ENCODE results near the gene MRPS18A. TPM values are rescaled to one million over a fixed set of nuclear protein-coding genes. Genes with fewer than 3 reads are reported as not detected.

The MRPS18A gene
- total RNA-seq (2014; rRNA removed; shearing (Covaris generic)), result 21.0 and 33.7 TPM in 2 replicates
- polyA plus RNA-seq (2016; fragmentation: Nextera tagmentation; extraction: Ambion mirVana), result 39.2 and 43.4 TPM in 2 replicates

- H3K4me1 ChIP-seq (ENCODE audit: insufficient read depth), result peaks cover 5% of the 10 kb centered on the region; the same call in 1 of the 2 replicates
- H3F3A ChIP-seq (ENCODE audit: insufficient read depth), result peaks cover 14% of the 10 kb centered on the region; the same call in 1 of the 2 replicates
- 6 to 8% methylated on average over 43 of the region's 43 CpGs for WGBS, 2 experiments (ENCODE audit: low coverage in 1 of 2, low lambda C conversion rate in 2 of 2, missing lambda C conversion rate in 2 of 2)
- peak within 1 kb of the TSS; percentile 78 for H3K27ac ChIP-seq
- H3K4me3 ChIP-seq, result peak within 1 kb of the TSS; percentile 100
- H3K27me3 ChIP-seq (replicated peaks; ENCODE audit: insufficient read depth), result no peaks in the 10 kb centered on the region
- no peaks in the 10 kb centered on the region for H3K9me2 ChIP-seq (ENCODE audit: insufficient read depth)
- TF ChIP-seq EZH2 (IDR thresholded peaks at IDR 0.05; ENCODE audit: insufficient read depth, poor library complexity, severe bottlenecking) (no peak), EZH2phosphoT487 (IDR thresholded peaks at IDR 0.05; ENCODE audit: insufficient read depth, low read depth) (no peak)
- peak within 1 kb of the TSS; percentile 96 for H3K9ac ChIP-seq
- in situ Hi-C loops (cut with MboI), result no loop called here
- peak; percentile 94 for DNase-seq
- 0 out of 2 replicates have a peak, but pooled peaks cover 4% of the 10 kb centered on the region for H4K20me1 ChIP-seq (ENCODE audit: insufficient read depth)
- peak within 1 kb of the TSS; percentile 96 for H3K4me2 ChIP-seq (ENCODE audit: unreplicated experiment)
- peaks cover 57% of the 10 kb centered on the region for H3K79me2 ChIP-seq (ENCODE audit: insufficient read depth)
- no peaks in the 10 kb centered on the region for H3K36me3 ChIP-seq (ENCODE audit: low read depth)
- peak within 1 kb of the TSS; percentile 99 for H2AFZ ChIP-seq
- H3K9me3 ChIP-seq (ENCODE audit: low read depth), result no peaks in the 10 kb centered on the region
Measured at GRCh38 chr6:43687437-43688347, at the start of gene MRPS18A. MRPS18A (minus strand) TSS chr6:43687791; CDS start chr6:43687779, 12 bp downstream.

GRCh38 chr6:43736844-43737243, 49.3 kb upstream of the MRPS18A start:
- Histone ChIP-seq H3K4me2 (ENCODE audit: unreplicated experiment) (no peak overlapping the region), H3K4me3 (no peak overlapping the region), H3K9me2 (ENCODE audit: insufficient read depth) (no peaks in the 10 kb centered on the region), H2AFZ (no peak overlapping the region), H4K20me1 (ENCODE audit: insufficient read depth) (no peaks in the 10 kb centered on the region), H3K9me3 (ENCODE audit: low read depth) (no peaks in the 10 kb centered on the region), H3K27me3 (replicated peaks; ENCODE audit: insufficient read depth) (no peaks in the 10 kb centered on the region), H3K27ac (no peak overlapping the region), H3K36me3 (ENCODE audit: low read depth) (no peaks in the 10 kb centered on the region), H3F3A (ENCODE audit: insufficient read depth) (no peaks in the 10 kb centered on the region), H3K9ac (no peak overlapping the region), H3K79me2 (ENCODE audit: insufficient read depth) (no peaks in the 10 kb centered on the region), H3K4me1 (ENCODE audit: insufficient read depth) (no peaks in the 10 kb centered on the region)
- in situ Hi-C loops (cut with MboI), result no loop called here
- WGBS, 2 experiments (ENCODE audit: low coverage in 1 of 2, low lambda C conversion rate in 2 of 2, missing lambda C conversion rate in 2 of 2), result 81 to 82% methylated on average over 2 of the region's 2 CpGs
- no peak for DNase-seq
- no peak for TF ChIP-seq EZH2 (IDR thresholded peaks at IDR 0.05; ENCODE audit: insufficient read depth, poor library complexity, severe bottlenecking)
- no peak for TF ChIP-seq EZH2phosphoT487 (IDR thresholded peaks at IDR 0.05; ENCODE audit: insufficient read depth, low read depth)

GRCh38 chr6:43736211-43736786, 48.7 kb upstream of the MRPS18A start:
- no peak overlapping the region for H3K27ac ChIP-seq
- TF ChIP-seq EZH2phosphoT487 (IDR thresholded peaks at IDR 0.05; ENCODE audit: insufficient read depth, low read depth), result no peak

GRCh38 chr6:43735642-43736199, 48.1 kb upstream of the MRPS18A start:
- Histone ChIP-seq H3K36me3 (ENCODE audit: low read depth) (no peaks in the 10 kb centered on the region), H3K9me3 (ENCODE audit: low read depth) (peaks cover 8% of the 10 kb centered on the region), H3K4me3 (no peak overlapping the region), H3K4me1 (ENCODE audit: insufficient read depth) (no peaks in the 10 kb centered on the region), H3K79me2 (ENCODE audit: insufficient read depth) (no peaks in the 10 kb centered on the region), H3K9me2 (ENCODE audit: insufficient read depth) (no peaks in the 10 kb centered on the region), H3F3A (ENCODE audit: insufficient read depth) (no peaks in the 10 kb centered on the region), H2AFZ (no peak overlapping the region), H3K4me2 (ENCODE audit: unreplicated experiment) (no peak overlapping the region), H3K27ac (no peak overlapping the region), H3K27me3 (replicated peaks; ENCODE audit: insufficient read depth) (no peaks in the 10 kb centered on the region), H3K9ac (no peak overlapping the region), H4K20me1 (ENCODE audit: insufficient read depth) (no peaks in the 10 kb centered on the region)
- in situ Hi-C loops (cut with MboI), result no loop called here
- TF ChIP-seq EZH2 (IDR thresholded peaks at IDR 0.05; ENCODE audit: insufficient read depth, poor library complexity, severe bottlenecking), result no peak
- TF ChIP-seq EZH2phosphoT487 (IDR thresholded peaks at IDR 0.05; ENCODE audit: insufficient read depth, low read depth), result no peak
- 68 to 82% methylated on average over 2 of the region's 2 CpGs for WGBS, 2 experiments (ENCODE audit: low coverage in 1 of 2, low lambda C conversion rate in 2 of 2, missing lambda C conversion rate in 2 of 2)
- no peak for DNase-seq

More at GRCh38 chr6:43736211-43736786, 48.7 kb upstream of the MRPS18A start:
- H3K4me3 ChIP-seq, result no peak overlapping the region
- no peak overlapping the region for H3K4me2 ChIP-seq (ENCODE audit: unreplicated experiment)
- H3K79me2 ChIP-seq (ENCODE audit: insufficient read depth), result no peaks in the 10 kb centered on the region
- in situ Hi-C loops (cut with MboI), result no loop called here
- no peaks in the 10 kb centered on the region for H3K9me2 ChIP-seq (ENCODE audit: insufficient read depth)
- no peaks in the 10 kb centered on the region for H4K20me1 ChIP-seq (ENCODE audit: insufficient read depth)
- no peaks in the 10 kb centered on the region for H3F3A ChIP-seq (ENCODE audit: insufficient read depth)
- 83 to 88% methylated on average over 2 of the region's 2 CpGs for WGBS, 2 experiments (ENCODE audit: low coverage in 1 of 2, low lambda C conversion rate in 2 of 2, missing lambda C conversion rate in 2 of 2)
- H2AFZ ChIP-seq, result no peak overlapping the region
- no peaks in the 10 kb centered on the region for H3K27me3 ChIP-seq (replicated peaks; ENCODE audit: insufficient read depth)
- no peaks in the 10 kb centered on the region for H3K4me1 ChIP-seq (ENCODE audit: insufficient read depth)
- H3K36me3 ChIP-seq (ENCODE audit: low read depth), result no peaks in the 10 kb centered on the region
- H3K9me3 ChIP-seq (ENCODE audit: low read depth), result peaks cover 3% of the 10 kb centered on the region
- H3K9ac ChIP-seq, result no peak overlapping the region
- DNase-seq, result no peak

Data from GM23248 (cell line).